Epithelial cell of proximal tubule (primary cell): ENCODE results near the gene DUSP5. TPM values are rescaled to one million over a fixed set of nuclear protein-coding genes. Genes with fewer than 3 reads are reported as not detected.

ENCODE experiments used
- DNase-seq: peaks from one replicate; pipeline ENCODE4 v3.0.0-alpha.2; 2011; ENCODE audit warnings: low read depth
- H3K4me3 ChIP-seq: 2 replicates; pipeline ENCODE4 v1.5.1; 2011; ENCODE audit warnings: low read depth, mild to moderate bottlenecking, low read length
- total RNA-seq: library from RNA; depleted of rRNA; stranded (reverse); fragments of >200 nt; gene quantifications from 2 replicates; pipeline ENCODE4 v1.2.3, GENCODE V29; 2015
- TF ChIP-seq, protein P1 (sequence below): conservative IDR thresholded peaks from 2 replicates; pipeline ENCODE4 v1.5.1; 2012; ENCODE audit warnings: low read depth, mild to moderate bottlenecking, low read length

Gene DUSP5
- total RNA-seq, 1 donor from 2014 or later, result 76.2 TPM

DNA sequence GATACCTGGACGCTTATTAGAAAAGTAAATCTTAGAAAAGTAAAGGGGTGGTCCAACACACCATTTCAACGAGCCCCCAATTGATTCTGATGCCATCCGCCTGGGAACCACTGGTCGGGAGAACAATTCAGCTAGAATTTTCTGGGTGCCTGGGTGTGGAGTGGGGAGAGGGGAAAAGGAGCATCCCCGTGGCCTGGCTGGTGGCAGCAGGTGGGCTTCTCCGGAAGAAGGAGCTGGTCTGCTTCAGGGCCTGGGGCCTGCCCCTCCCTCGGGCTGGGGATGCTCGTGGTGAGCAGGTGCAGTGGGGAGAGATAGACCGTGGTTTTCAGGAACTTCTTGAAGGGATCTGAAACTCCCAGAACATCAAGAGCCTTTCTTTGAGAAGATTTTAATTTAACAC is 39.9 kb upstream of the DUSP5 start:
- DNase-seq, result no peak
- H3K4me3 ChIP-seq, result no peak overlapping the region
- TF ChIP-seq, protein P1, sequence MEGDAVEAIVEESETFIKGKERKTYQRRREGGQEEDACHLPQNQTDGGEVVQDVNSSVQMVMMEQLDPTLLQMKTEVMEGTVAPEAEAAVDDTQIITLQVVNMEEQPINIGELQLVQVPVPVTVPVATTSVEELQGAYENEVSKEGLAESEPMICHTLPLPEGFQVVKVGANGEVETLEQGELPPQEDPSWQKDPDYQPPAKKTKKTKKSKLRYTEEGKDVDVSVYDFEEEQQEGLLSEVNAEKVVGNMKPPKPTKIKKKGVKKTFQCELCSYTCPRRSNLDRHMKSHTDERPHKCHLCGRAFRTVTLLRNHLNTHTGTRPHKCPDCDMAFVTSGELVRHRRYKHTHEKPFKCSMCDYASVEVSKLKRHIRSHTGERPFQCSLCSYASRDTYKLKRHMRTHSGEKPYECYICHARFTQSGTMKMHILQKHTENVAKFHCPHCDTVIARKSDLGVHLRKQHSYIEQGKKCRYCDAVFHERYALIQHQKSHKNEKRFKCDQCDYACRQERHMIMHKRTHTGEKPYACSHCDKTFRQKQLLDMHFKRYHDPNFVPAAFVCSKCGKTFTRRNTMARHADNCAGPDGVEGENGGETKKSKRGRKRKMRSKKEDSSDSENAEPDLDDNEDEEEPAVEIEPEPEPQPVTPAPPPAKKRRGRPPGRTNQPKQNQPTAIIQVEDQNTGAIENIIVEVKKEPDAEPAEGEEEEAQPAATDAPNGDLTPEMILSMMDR, result no peak

DNA sequence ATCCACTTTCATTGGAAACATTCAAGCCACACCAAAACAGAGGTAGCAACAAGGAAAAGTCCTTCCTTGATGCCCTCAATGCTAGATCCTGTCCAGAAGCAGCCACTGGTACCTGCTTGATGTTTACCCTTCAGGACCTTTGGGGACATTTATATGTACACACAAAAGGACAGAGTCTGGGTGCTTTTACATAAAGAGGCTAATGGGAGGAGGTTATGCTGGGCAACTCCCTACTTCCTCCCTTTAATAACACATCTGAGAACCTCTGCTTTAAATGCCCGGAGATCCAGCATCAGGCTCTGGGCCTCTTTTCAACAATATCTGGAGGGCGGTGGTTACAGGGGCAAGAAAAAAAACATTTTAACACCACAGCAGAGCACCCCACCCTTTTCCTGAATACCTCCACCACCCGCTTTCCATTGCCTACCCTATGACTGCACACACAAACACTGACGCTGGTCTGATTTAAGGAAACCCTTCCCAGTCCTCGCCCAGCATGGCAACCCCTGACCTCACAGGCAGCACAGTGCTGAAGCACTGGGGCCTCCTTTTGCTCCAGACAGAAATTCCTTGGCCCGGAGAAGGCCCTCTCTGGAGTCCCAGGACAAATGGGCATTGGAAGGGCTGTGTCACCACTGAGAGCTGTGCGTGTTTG is 39.3 kb upstream of the DUSP5 start:
- H3K4me3 ChIP-seq, result no peak overlapping the region
- DNase-seq, result no peak
- TF ChIP-seq, protein P1, result no peak

DNA sequence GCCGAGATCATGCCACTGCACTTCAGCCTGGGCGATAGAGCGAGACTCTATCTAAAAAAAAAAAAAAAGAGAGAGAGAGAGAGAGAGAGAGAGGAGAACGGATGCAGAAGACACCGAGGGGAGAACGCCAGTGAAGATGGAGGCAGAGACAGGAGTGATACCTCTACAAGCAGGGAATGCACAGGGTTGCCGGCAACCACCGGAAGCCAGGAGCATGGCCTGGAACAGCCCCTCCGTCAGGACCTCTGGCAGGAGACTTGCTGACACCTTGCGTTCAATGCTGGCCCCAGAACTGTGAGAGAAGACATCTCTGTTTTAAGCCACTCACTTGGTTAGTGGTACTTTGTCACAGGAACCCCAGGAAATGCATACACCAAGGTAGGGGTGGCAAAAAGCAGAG is 38.1 kb upstream of the DUSP5 start:
- TF ChIP-seq, protein P1, result no peak
- peak overlapping the region; percentile 7 for H3K4me3 ChIP-seq
- no peak for DNase-seq

DNA sequence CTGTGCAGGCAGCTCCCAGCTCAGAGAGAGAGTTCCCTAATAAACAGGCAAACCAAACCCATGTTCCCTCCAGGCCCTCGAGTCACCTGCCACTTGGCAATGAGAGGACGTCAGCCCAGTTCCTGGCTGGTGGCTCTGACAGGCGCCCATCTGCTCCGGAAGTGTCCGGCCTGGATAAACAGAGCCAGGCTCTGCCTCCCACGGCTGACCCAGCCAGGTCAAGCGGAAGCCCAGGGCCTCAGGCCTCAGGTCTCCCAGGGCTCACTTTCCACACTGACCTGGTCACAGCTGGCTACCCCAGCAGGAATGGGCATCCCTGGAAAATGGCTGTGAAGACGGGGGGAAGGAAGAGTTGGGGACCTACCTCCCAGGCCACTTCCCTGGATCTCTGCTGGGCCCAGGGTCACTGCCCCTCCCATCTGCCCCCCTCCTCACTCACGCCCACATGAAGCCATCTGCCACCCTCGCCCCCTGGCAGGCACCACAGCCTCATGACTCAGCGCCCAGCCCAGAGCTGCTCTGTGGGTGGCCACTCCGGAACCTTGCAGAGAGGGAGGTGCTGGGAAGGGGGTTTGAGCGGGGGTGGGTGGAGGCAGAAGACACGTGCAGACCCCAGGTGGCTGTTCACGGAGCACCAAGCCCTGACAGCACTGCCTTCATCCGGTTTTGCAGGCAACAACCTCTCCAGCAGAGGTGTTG is 37.4 kb upstream of the DUSP5 start:
- no peak for DNase-seq
- TF ChIP-seq, protein P1, result no peak
- H3K4me3 ChIP-seq, result peak overlapping the region; percentile 7

DNA sequence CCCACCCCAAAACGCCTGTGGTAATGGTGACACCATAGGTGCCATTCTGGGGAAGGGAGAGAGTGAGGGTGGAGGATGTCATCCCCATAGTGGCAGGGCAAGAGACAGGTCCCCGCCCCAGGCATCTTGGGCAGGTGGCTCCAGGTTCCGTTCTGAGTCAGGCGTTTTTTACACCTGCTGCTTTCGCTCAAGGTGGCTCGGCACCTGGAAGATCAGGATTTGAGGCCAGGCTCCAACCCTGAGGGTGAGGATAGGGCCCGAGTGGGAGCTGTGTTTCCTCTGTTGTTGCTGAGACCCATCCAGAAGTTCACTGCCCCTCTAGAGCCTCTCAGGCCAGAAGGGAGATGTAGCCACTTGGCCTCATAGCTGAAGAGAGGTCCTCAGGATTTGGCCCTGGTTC is 36.6 kb upstream of the DUSP5 start:
- TF ChIP-seq, protein P1, result no peak
- no peak for DNase-seq
- H3K4me3 ChIP-seq, result no peak overlapping the region

DNA sequence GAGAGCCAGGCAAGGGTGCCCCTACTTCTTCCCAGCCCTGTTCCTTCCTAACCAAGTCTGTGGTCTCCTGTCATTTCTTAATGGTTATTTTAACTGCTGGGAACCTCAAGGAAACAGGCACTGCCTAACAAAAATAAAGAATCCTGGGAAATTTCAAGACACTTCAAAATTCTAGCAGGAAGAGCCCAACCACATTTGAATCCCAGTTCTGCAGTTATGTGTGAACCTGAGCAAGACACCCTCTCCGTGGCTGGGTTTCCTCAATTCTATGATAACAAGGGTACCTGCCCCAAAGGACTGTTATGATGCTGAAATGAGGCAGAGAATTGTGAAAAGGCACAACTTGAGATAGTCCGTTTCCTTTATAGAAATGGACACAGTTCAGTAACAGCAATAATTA is 36.2 kb upstream of the DUSP5 start:
- DNase-seq, result no peak
- H3K4me3 ChIP-seq, result no peak overlapping the region
- TF ChIP-seq, protein P1, result no peak
